PC-3 (cell line): ENCODE data around the gene VIPR2.

Experiments
- EZH2 ChIP-seq: fragments of 300-600 bp; sonication (generic); IDR thresholded peaks from one replicate; pipeline ENCODE4 v1.6.1; 2017; ENCODE audit warnings: antibody characterized with exemption, mild to moderate bottlenecking, low read length; ENCODE audit not compliant: unreplicated experiment
- TF ChIP-seq, protein P1 (sequence below): fragments of 300-600 bp; sonication (generic); conservative IDR thresholded peaks from 2 replicates; pipeline ENCODE4 v1.5.1; 2017; ENCODE audit warnings: antibody characterized with exemption, low read depth, mild to moderate bottlenecking, low read length

DNA sequence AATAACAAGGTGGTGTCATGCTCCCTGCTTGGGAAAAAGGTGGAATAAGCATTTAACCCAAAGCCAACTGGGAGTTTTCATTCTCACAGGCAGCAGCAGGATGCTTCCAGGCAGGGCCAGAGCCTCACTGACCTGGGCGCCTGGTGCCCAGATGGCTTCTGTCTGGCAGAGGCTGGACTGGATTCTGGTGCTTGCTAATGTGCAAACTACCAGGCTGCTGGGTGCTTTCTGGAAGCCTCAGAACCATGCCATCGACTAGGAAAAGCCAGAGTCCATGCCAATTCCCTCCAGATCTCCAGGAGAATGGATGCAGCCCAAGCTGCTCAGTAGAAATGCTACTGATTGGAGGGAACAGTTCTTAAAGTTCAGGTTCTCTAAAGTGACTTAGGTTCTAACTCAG is 36.2 kb downstream of the VIPR2 start:
- TF ChIP-seq, protein P1, sequence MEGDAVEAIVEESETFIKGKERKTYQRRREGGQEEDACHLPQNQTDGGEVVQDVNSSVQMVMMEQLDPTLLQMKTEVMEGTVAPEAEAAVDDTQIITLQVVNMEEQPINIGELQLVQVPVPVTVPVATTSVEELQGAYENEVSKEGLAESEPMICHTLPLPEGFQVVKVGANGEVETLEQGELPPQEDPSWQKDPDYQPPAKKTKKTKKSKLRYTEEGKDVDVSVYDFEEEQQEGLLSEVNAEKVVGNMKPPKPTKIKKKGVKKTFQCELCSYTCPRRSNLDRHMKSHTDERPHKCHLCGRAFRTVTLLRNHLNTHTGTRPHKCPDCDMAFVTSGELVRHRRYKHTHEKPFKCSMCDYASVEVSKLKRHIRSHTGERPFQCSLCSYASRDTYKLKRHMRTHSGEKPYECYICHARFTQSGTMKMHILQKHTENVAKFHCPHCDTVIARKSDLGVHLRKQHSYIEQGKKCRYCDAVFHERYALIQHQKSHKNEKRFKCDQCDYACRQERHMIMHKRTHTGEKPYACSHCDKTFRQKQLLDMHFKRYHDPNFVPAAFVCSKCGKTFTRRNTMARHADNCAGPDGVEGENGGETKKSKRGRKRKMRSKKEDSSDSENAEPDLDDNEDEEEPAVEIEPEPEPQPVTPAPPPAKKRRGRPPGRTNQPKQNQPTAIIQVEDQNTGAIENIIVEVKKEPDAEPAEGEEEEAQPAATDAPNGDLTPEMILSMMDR: no peak
- no peak for TF ChIP-seq EZH2
